ENCODE data around the gene MCF2L.

DNA sequence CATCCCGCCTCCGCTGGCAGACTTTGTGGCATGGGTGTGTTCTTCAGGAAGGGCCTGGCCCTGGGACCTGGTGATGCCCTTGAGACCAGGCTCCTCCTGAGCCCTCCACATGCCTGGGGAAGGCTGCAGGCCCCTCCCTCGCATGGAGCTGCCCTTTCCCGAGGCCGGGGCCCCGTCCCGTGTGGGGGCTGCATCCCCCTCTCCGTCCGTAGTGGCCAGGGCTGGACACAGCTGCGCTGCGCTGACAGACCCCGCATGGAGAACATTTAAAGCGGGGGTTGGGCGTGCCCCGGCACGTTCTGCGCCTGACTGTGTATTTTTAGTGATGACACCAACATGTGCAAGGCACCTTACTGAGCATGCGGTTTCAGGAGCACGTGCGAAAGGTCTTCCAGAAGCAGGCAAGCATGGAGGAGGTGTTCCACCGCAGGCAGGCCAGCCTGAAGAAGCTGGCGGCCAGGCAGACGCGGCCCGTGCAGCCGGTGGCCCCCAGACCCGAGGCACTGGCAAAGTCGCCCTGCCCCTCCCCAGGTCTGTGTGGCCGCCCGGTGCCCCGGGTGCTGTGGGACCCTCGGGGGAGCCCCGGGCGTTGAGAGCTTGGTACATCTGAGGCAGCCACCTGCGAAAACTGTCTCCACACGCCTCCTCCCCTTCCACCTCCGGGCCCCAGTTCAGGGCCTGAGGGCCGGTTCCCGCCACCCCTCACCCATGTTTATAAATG, 107.8 kb downstream of the MCF2L start:
- no peak for TF ChIP-seq POLR2A (IDR thresholded peaks at IDR 0.05; ENCODE audit: low read depth, low read length)
- no peak for TF ChIP-seq POLR2AphosphoS5 (IDR thresholded peaks at IDR 0.05; ENCODE audit: low read depth, low read length)

Data from GM12891 (cell line).